HG02610 (cell line): ENCODE measurements around the gene SLC29A2.
"Not testable (repeated sequence)": the region's sequence is repeated elsewhere in the genome, so short reads cannot be mapped to it uniquely, and the experiment has no call there.

Experiments
- ATAC-seq: cut with Tn5 transposase; IDR thresholded peaks from one replicate; pipeline ENCODE4 v1.9.1; 2021; ENCODE audit warnings: mild to moderate bottlenecking, moderate library complexity; ENCODE audit not compliant: unreplicated experiment

Gene SLC29A2

DNA sequence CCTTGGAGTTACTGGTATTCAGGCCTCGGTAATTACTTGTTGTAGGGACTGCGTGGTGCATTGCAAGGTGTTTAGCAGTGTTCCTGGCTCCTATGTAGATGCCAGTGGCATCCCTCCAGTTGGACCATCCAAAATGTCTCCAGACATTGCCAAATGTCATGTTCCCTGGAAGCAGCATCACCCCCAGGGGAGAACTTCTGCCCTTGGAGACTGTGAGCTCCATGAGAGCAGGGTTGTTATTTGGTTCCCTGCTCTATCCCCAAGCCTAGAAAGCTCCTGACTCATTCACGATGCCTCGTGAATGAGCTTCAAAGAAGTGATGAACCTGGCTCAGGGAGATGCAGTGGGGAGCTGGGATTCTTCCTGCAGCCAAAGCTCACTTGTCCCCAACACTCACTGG is 50.0 kb downstream of the SLC29A2 start:
- no peak for ATAC-seq

DNA sequence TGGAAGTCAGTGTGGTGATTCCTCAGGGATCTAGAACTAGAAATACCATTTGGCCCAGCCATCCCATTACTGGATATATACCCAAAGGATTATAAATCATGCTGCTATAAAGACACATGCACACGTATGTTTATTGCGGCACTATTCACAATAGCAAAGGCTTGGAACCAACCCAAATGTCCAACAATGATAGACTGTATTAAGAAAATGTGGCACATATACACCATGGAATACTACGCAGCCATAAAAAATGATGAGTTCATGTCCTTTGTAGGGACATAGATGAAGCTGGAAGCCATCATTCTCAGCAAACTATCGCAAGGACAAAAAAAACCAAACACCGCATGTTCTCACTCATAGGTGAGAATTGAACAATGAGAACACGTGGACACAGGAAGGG is 50.8 kb downstream of the SLC29A2 start:
- not testable (repeated sequence) for ATAC-seq

DNA sequence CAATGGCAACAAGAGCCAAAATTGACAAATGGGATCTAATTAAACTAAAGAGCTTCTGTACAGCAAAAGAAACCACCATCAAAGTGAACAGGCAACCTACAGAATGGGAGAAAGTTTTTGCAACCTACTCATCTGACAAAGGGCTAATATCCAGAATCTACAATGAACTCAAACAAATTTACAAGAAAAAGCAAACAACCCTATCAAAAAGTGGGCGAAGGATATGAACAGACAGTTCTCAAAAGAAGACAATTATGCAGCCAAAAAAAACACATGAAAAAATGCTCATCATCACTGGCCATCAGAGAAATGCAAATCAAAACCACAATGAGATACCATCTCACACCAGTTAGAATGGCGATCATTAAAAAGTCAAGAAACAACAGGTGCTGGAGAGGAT is 51.3 kb downstream of the SLC29A2 start:
- ATAC-seq: not testable (repeated sequence)

DNA sequence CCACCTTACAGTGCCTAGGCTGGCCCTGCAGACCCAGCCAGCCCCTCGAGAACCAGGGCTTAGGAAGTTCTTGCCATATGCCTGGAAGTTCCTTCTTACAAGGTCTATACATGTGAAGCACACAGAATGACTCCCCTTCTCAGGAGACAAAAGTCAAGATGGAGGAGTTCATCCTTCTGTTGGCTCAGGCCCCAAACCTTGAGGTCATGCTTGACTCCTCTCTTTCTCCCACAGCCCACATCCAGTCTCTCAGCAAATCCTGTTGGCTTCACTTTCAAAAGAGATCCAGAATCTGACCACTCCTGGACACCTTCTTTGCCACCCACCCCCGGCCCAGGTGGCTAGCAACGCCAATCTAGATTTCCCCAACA is 53.0 kb downstream of the SLC29A2 start:
- no peak for ATAC-seq

DNA sequence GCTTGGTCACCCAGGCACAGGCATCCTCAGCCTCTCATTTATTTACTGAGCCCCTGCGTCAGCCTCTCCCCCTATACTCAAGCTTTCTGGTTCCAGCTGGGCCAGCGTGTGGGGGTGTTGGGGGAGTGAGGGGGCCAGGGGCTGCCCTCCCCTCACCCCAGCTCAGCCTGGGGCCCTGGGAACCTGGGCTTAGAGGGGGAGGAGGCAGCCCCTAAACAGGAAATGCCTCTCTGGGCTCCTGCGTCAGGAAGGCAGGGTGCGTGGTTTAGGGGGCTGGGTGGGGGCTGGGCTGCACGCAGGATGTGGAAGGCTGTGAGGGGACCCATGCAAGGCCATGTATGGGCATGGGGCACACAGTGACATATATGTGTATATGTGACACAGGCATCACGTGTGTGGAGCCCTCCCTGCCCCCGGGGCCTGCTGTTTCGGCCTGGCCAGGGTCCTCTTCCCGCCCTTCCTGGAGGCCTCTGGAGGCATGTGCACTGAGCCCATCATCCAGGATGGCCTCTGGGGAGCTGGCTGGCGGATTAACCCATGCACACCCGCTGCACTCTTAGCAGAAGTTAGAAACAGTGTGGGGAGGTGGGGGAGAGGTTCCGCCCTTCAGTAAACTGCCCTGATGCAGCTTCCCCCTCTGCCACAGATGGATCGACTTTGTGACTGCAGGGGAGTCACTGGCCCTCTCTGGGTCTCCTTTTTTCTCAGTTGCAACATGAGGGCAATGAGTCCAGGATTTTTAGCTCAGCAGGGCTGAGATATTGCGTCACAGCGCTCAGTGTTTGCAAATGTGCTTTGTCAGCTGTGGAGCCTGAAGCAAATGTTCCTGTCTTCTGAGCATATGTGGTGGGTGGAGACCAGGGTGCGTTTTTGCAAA is 53.6 kb downstream of the SLC29A2 start:
- ATAC-seq: no peak

DNA sequence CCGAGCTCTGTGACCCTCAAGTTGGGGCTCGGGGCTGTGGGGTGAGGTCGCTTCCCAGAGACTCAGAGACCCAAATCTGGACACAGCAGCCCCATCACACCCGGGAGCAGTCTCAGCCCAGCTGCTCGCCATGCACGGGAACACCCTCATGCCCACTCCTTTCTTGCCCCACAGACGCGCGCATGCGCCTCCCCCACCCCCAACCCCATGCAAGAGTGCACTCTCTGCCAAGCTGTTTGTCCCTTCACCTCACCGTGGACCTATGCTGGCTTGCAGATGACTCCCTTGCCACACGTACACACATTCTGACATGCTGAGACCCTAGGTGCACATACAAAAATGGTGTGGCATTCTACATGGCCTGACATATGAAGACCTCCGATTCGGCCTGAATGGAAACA is 54.2 kb downstream of the SLC29A2 start:
- no peak for ATAC-seq

DNA sequence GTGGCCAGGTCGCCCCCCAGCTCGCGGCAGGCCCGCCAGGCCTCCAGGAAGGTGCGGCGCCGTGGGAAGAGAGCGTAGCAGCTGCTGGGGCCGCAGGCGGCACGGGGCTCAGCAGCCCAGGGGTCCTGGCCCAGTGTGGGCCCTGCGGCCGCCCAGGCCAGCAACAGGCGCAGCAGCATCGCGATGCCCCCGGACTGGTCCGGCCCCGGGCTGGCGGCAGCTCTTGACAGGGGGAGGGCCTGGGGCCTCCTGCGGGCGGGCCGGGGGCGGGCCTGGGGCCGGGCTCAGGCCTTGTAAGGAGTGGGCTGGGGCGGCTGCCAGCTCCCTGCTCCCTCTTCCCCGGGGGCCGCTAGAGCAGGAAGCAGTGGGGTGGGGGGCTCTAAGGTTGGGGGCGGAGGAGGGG is 54.7 kb downstream of the SLC29A2 start, which contains the start of gene CD248:
Gene CD248, minus strand, starts transcription at position 196 of the 403 bp plus-strand sequence. Its CDS starts 17 bp downstream, at position 179.
- no peak for ATAC-seq

DNA sequence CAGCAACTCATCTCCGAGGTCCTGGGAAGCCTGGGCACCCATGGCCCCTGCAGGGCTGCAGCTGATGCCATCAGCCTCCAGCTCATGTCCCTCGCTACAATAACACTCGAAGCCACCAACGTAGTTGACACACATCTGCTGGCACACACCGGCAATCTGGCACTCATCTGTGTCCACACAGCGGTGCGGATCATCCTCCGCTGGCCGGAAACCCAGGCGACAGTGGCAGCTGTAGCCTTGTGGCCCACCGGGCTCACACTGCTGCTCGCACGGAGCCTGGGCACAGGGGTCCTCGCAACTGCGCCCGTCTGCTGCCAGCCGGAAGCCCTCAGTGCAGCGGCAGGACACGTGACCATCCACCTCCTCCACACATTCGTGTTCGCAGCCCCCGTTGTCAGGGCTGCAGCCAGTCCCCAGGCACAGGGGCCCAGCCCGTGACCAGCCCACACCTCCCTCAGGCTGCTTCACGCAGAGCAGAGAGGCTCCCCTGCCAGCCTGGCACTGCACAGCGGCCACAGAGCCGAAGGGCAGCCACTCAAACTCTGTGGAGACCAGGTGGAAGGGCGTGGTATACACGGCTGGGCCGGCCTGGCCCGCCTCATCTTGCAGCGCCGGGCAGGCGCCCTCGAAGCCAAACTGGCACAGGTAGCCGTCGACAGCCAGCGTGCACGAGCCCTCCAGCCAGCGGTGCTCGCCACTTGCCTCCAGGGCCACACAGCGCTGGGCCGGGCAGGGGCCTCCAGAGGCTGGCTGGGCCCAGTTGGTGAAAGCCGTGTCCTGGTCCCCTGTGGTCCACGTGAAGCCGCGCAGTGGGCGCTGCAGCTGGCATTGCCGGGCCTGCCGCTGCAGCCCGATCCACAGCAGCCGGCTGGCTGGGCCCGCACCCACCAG is 55.4 kb downstream of the SLC29A2 start:
- ATAC-seq: no peak

DNA sequence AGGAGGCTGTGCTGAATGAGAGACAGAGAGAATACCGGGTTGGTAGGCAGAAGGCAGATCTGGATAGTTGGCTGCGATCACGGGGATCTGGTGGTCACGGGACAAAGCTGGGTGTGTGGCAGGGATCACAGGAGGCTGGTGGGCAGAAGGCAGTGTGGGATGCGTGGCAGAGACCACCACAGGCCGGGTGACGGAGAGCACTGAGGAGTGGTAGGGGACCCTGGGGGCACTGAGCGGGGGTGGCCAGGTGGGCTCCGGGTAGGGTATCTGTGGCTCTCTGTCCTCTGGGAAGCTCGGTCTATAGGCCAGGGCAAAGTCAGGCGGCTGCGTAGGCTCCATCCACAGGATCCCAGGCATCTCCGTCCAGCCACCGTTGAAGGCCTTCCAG is 56.1 kb downstream of the SLC29A2 start:
- no peak for ATAC-seq

DNA sequence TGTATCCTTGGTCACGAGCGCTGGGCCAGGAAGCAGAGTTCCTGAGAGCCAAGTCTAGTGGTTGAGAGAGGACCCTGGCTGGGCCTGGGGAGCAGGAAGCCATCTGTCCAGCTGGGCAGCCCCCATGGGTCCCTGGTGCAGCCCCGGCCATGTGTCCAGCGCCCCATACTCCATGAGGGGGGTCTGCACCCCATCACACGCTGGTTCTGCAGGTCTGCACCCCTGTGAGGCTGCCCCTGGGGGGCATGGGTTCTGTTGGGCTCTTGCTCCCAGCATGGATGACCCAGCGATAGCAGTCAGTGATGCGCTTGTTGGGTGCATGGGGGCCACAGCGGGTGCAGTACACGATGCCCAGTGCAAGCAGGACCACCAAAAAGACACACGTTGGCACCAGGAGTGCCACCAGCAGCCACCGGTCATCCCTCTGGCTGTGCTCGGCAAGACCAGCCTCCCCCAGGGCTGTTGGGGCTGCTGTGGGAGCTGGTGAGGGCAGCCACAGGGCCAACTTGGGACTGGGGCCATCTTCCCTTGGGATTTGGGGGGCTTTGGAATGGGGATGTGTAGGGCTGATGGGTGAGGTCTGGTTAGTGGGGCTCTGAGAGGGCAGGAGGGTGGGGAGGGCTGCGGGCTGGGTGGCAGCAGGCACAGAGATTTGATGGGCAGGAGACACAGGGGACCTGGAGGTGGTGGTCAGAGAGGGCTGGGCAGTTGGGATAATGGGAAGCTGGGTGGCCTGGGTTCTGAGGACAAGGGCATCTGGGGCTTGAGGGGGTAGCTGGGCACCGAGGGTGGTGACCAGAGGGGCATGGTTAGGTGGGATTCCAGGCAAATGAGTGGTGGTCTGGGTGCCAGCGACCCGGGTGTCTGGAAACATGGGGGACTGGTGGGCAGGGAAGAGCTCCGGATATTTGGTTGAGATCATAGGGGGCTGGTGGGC is 56.7 kb downstream of the SLC29A2 start:
- no peak for ATAC-seq

DNA sequence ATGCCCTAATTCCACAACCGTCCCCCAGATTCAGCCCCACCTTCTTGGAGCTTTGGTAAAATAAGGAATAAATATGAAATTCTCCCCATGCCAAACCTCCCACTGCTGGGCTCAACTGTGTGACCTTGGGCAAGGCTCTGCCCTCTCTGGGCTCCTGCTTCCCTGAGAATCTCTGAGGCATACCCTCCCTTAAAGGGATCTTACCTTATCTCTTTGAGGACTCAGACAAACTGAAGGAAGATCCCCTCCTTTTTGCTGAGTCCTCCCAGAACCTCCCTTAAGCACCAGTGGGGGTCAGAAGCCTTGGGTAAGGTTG is 57.4 kb downstream of the SLC29A2 start:
- no peak for ATAC-seq

DNA sequence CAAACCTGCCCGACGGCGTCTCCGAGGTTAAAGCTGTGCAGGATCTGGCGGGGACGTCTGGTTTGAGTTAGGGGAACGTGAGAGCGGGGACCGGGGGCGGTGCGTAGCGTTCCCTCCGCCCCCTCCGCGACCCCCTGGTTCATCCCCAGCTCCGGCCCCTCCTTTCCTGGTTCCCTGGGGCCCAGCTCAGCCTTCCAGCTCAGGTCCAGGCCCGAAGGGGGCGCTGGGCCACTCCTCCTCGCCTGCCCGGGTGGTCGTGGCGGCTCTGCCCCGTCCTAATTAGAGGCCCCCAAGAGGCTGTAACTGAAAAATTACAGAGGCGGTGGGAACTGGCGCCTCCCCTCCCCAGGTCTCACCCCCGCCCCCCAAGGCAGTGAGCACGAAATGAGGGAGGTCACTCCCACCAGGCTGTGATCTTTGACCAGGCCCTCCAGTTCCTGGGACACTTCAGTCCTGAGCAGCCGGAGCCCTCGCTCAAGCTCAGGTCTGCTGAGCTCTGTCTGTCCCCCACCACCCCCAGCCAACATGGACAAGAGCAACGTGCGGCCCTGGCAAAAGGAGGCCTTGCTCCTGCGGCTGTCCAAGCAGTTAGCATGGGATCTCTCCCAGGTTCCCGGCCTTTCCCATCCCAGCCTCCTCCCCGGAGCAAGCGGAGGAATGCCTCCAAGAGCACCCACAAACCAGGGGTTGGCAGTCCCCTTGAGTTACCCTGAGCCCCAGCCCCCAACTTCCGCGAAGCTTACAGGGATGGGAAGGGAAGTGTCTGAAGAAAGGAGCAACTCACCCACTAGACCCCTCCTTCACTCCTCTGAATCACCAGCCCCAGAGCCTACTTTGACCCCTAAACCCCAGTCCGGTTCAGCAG is 58.0 kb downstream of the SLC29A2 start:
- ATAC-seq: no peak

DNA sequence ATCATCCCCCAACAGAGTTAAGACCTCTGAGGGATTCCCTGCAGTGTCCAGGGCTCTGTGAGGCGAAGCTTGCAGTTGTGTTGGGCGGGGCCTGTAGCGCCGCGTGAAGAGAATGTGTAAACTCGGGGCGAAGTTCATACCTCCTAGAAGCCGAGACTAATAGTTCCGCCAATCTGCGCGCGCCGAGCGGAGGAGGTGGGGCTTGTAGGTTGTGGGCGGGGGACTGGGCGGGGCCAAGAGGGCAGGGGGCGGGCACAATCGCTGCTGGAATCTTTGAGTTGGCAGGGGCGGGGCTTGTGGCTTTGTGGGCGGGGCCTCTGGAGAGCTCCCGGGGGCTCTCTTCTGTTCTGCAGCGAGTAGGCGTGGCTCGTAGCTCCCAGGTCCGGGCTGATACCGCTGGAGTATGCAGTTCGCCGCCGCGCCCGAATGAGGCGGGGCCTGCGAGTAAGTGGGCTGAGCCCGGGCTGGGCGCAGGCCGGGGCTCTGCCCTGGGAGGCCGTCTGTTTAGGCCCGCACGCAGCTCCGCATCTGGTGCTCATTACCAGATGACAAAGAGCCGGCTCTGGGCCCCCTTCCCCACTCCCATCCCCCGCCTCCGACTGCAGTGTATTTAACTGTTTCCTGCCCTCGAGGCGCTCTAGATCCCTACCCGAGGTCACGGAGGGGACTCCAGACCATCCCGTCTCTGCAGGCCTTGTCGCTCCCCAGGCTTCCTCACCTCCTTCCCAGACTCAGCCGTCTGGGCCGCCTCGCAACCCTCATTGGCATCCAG is 58.8 kb downstream of the SLC29A2 start:
- ATAC-seq: peak; percentile 53
